HepG2 (cell line): ENCODE measurements around the gene BMPR2. TPM values are rescaled to one million over a fixed set of nuclear protein-coding genes. Genes with fewer than 3 reads are reported as not detected.

Source experiments
- DPF2 ChIP-seq: sonication (generic); formaldehyde crosslinking; IDR thresholded peaks from 2 replicates; pipeline ENCODE4 v1.4.0; 2020; ENCODE audit warnings: mild to moderate bottlenecking, low read depth, missing genetic modification reagents, borderline replicate concordance
- FOXC1 ChIP-seq: sonication (generic); formaldehyde crosslinking; IDR thresholded peaks from 2 replicates; pipeline ENCODE4 v1.8.0; 2022; ENCODE audit warnings: mild to moderate bottlenecking, missing genetic modification reagents, borderline replicate concordance
- GATA4 ChIP-seq: sonication (generic); IDR thresholded peaks from 2 replicates; pipeline ENCODE4 v1.6.1; 2016; ENCODE audit warnings: antibody characterized with exemption, low read depth, borderline replicate concordance
- HMG20A ChIP-seq: IDR thresholded peaks from 2 replicates; pipeline ENCODE4 v1.6.1; 2016; ENCODE audit warnings: borderline replicate concordance
- MBNL3 ChIP-seq: fragments of 250-450 bp; sonication (Bioruptor Pico); conservative IDR thresholded peaks from 2 replicates; pipeline ENCODE4 v1.8.0; 2022; ENCODE audit warnings: mild to moderate bottlenecking, inconsistent platforms
- MTA1 ChIP-seq: sonication (generic); formaldehyde crosslinking; IDR thresholded peaks from 2 replicates; pipeline ENCODE4 v1.4.0; 2020; ENCODE audit warnings: missing genetic modification reagents, mild to moderate bottlenecking, borderline replicate concordance
- MTA3 ChIP-seq: sonication (generic); formaldehyde crosslinking; IDR thresholded peaks from 2 replicates; pipeline ENCODE4 v1.4.0; 2020; ENCODE audit warnings: missing genetic modification reagents
- MXI1 ChIP-seq: IDR thresholded peaks from 3 replicates; pipeline ENCODE4 v1.6.1; 2012; ENCODE audit warnings: low read depth, low read length, inconsistent platforms, borderline replicate concordance
- NCOA1 ChIP-seq: sonication (generic); formaldehyde crosslinking; IDR thresholded peaks from 2 replicates; pipeline ENCODE4 v1.9.0; 2021; ENCODE audit warnings: missing genetic modification reagents
- NONO ChIP-seq, 2 experiments: fragments of 450-650 bp in 1 of 2; sonication (generic) in 1 of 2; formaldehyde crosslinking in 1 of 2; IDR thresholded peaks in 1 of 2; conservative IDR thresholded peaks in 1 of 2; 2 replicates each; pipeline versions ENCODE4 v1.6.1 to v1.8.0; 2017 to 2022; ENCODE audit warnings: mild to moderate bottlenecking in 1 of 2, missing genetic modification reagents in 1 of 2, moderate library complexity in 1 of 2
- PLRG1 ChIP-seq: fragments of 450-650 bp; conservative IDR thresholded peaks from 2 replicates; pipeline ENCODE4 v1.6.1; 2016
- RBM39 ChIP-seq: fragments of 200-400 bp; formaldehyde crosslinking; IDR thresholded peaks from one replicate; pipeline ENCODE4 v1.6.1; 2018; ENCODE audit warnings: antibody characterized with exemption, mild to moderate bottlenecking, low read depth, low read length; ENCODE audit not compliant: poor library complexity, severe bottlenecking
- RFXAP ChIP-seq: sonication (generic); formaldehyde crosslinking; IDR thresholded peaks from 2 replicates; pipeline ENCODE4 v1.4.0; 2020; ENCODE audit warnings: missing genetic modification reagents, borderline replicate concordance
- SMAD3 ChIP-seq: sonication (generic); formaldehyde crosslinking; IDR thresholded peaks from 2 replicates; pipeline ENCODE4 v1.4.0; 2020; ENCODE audit warnings: missing genetic modification reagents
- SP2 ChIP-seq: sonication (generic); formaldehyde crosslinking; IDR thresholded peaks from 2 replicates; pipeline ENCODE4 v1.5.1; 2020; ENCODE audit warnings: mild to moderate bottlenecking, missing genetic modification reagents
- SRY ChIP-seq: sonication (generic); formaldehyde crosslinking; IDR thresholded peaks from 2 replicates; pipeline ENCODE4 v1.8.0; 2022; ENCODE audit warnings: mild to moderate bottlenecking, missing genetic modification reagents
- ZNF432 ChIP-seq: sonication (generic); formaldehyde crosslinking; IDR thresholded peaks from 2 replicates; pipeline ENCODE4 v1.5.0; 2020; ENCODE audit warnings: missing genetic modification reagents, mild to moderate bottlenecking, borderline replicate concordance
- ZNF781 ChIP-seq: sonication (generic); formaldehyde crosslinking; IDR thresholded peaks from 2 replicates; pipeline ENCODE4 v1.5.1; 2020; ENCODE audit warnings: borderline replicate concordance, mild to moderate bottlenecking, missing genetic modification reagents; ENCODE audit errors: not compliant biosample characterization
- ZNF891 ChIP-seq: sonication (generic); formaldehyde crosslinking; IDR thresholded peaks from 2 replicates; pipeline ENCODE4 v1.5.0; 2020; ENCODE audit warnings: mild to moderate bottlenecking, missing genetic modification reagents
- polyA plus RNA-seq, 8 experiments: library from polyadenylated mRNA; depleted of rRNA in 3 of 8; stranded (reverse) in 7 of 8; unstranded in 1 of 8; fragments of >200 nt; fragmentation: Illumina TruSeq in 4 of 8; extraction: Trizol in 4 of 8; gene quantifications; 2 replicates each; pipeline versions ENCODE4 v1.2.1 to v1.2.3, GENCODE V29; 2011 to 2016; ENCODE audit warnings: low read depth in 4 of 8, missing spikeins in 1 of 8, mixed read lengths in 1 of 8; ENCODE audit not compliant: insufficient read depth in 1 of 8
- total RNA-seq, 5 experiments: library from RNA; depleted of rRNA; stranded (reverse); fragments of >200 nt; fragmentation: Illumina TruSeq; extraction: Trizol; gene quantifications; 2 replicates each; pipeline ENCODE4 v1.2.3, GENCODE V29; 2016; ENCODE audit warnings: low read depth in 1 of 5
- TF ChIP-seq, protein P1 (sequence below): sonication (generic); formaldehyde crosslinking; IDR thresholded peaks from 2 replicates; pipeline ENCODE4 v1.5.1; 2020; ENCODE audit warnings: missing genetic modification reagents, mild to moderate bottlenecking, borderline replicate concordance
- TF ChIP-seq, protein P2 (sequence below): sonication (generic); formaldehyde crosslinking; IDR thresholded peaks from 2 replicates; pipeline ENCODE4 v1.5.1; 2020; ENCODE audit warnings: mild to moderate bottlenecking, missing genetic modification reagents, moderate library complexity
- TF ChIP-seq, protein P3 (sequence below): sonication (generic); formaldehyde crosslinking; IDR thresholded peaks from 2 replicates; pipeline ENCODE4 v1.4.0; 2020; ENCODE audit warnings: mild to moderate bottlenecking, low read depth, missing genetic modification reagents
- TF ChIP-seq, protein P4 (sequence below): sonication (generic); formaldehyde crosslinking; IDR thresholded peaks from 2 replicates; pipeline ENCODE4 v1.8.1; 2023; ENCODE audit warnings: mild to moderate bottlenecking, missing genetic modification reagents, borderline replicate concordance
- TF ChIP-seq, protein P5 (sequence below): fragments of 450-650 bp; IDR thresholded peaks from 2 replicates; pipeline ENCODE4 v1.6.1; 2016

Gene BMPR2
- total and polyA plus RNA-seq, 2 of the 13 experiments (the other 11 are each of a cell fraction or from before 2014, with no cell fraction given), result 5.5 to 10.3 TPM

DNA sequence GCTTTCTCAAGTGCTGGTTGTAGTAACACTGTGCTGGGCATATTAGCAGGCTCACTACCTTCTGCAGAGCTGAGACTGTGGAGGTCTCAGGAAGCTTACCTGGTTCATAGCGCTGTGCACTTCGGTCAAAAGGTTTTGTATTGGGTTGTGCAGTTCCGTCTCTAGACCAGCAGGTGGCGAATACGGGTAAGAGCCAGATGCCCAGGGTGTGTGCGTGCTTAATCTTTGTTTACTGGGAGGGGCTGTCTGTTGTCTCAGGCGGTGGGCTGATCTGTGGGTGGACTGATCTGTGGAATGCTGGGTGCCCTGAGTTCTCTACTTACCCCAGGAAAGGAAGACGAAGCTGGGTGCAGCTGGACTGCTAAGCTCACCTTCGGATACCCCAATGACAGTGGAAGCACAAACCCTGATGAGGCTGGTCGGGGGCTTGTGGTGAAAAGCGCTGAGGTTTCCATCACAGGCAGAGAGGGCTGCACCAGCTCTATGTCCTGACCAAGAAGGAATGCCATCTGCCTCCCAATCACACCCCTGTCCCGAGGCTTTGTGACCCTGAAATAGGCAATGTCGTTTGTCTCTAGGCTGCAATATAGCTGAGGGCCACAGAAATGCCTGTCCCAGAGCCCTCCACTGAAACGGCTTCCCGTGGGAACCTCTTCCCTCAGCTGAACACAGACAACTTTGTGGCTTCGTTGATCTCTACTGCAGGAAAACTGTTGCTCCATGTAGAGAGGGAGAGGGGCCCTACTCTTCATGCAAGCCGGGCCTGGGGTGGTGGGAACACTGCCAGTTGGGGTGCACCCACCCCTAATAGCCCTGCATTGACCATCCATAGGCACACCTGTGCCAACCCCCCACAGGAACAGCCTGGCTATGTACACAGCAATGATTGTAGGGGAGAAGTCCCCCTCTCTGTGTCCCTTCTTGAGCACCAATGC, 212.8 kb downstream of the BMPR2 start (continued):
- TF ChIP-seq MBNL3 (CRISPR knock-in tag) (no peak), ZNF432 (CRISPR knock-in tag) (no peak), MTA3 (CRISPR knock-in tag) (no peak), GATA4 (peak; percentile 41; the same call in 1 of the 2 replicates), PLRG1 (no peak), SRY (0 out of 2 replicates have a peak, but pooled peaks have one; percentile 74), NONO (IDR thresholded peaks at IDR 0.05) (no peak), NONO (CRISPR knock-in tag; conservative IDR thresholded peaks at IDR 0.05) (peak; percentile 67; the same call in 1 of the 2 replicates), SP2 (CRISPR knock-in tag) (no peak), RBM39 (peak; percentile 34), DPF2 (CRISPR knock-in tag) (peak; percentile 75; the same call in 1 of the 2 replicates), FOXC1 (CRISPR knock-in tag) (peak; percentile 83; the same call in 1 of the 2 replicates), RFXAP (CRISPR knock-in tag) (no peak; the same call in 1 of the 2 replicates), ZNF891 (CRISPR knock-in tag) (peak; percentile 25; the same call in 1 of the 2 replicates), SMAD3 (0 out of 2 replicates have a peak, but pooled peaks have one; percentile 34), MTA1 (CRISPR knock-in tag) (peak; percentile 57; the same call in 1 of the 2 replicates), HMG20A (CRISPR knock-in tag) (no peak; the same call in 1 of the 2 replicates), NCOA1 (CRISPR knock-in tag) (0 out of 2 replicates have a peak, but pooled peaks have one; percentile 8), MXI1 (no peak; the same call in 2 of the 3 replicates), ZNF781 (CRISPR knock-in tag) (peak; percentile 56)
- TF ChIP-seq, protein P1, sequence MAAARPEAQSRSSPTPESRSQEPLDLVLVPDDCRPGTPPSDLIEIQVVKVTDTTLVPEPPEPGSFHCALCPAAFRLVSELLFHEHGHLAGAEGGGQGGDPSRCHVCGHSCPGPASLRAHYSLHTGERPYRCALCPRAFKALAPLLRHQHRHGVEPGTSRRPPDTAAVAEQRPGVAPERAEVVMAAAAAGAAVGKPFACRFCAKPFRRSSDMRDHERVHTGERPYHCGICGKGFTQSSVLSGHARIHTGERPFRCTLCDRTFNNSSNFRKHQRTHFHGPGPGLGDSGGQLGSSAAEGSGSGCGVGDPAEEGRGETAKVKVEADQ (CRISPR knock-in tag), result peak; percentile 95; the same call in 1 of the 2 replicates
- TF ChIP-seq, protein P2, sequence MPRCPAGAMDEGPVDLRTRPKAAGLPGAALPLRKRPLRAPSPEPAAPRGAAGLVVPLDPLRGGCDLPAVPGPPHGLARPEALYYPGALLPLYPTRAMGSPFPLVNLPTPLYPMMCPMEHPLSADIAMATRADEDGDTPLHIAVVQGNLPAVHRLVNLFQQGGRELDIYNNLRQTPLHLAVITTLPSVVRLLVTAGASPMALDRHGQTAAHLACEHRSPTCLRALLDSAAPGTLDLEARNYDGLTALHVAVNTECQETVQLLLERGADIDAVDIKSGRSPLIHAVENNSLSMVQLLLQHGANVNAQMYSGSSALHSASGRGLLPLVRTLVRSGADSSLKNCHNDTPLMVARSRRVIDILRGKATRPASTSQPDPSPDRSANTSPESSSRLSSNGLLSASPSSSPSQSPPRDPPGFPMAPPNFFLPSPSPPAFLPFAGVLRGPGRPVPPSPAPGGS (CRISPR knock-in tag), result peak; percentile 94
- TF ChIP-seq, protein P3, sequence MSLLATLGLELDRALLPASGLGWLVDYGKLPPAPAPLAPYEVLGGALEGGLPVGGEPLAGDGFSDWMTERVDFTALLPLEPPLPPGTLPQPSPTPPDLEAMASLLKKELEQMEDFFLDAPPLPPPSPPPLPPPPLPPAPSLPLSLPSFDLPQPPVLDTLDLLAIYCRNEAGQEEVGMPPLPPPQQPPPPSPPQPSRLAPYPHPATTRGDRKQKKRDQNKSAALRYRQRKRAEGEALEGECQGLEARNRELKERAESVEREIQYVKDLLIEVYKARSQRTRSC (CRISPR knock-in tag), result no peak
- TF ChIP-seq, protein P4, sequence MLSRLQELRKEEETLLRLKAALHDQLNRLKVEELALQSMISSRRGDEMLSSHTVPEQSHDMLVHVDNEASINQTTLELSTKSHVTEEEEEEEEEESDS (CRISPR knock-in tag), result no peak
- TF ChIP-seq, protein P5, sequence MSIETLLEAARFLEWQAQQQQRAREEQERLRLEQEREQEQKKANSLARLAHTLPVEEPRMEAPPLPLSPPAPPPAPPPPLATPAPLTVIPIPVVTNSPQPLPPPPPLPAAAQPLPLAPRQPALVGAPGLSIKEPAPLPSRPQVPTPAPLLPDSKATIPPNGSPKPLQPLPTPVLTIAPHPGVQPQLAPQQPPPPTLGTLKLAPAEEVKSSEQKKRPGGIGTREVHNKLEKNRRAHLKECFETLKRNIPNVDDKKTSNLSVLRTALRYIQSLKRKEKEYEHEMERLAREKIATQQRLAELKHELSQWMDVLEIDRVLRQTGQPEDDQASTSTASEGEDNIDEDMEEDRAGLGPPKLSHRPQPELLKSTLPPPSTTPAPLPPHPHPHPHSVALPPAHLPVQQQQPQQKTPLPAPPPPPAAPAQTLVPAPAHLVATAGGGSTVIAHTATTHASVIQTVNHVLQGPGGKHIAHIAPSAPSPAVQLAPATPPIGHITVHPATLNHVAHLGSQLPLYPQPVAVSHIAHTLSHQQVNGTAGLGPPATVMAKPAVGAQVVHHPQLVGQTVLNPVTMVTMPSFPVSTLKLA, result no peak
